Measurements from ENCODE around the gene GRID1. TPM values are rescaled to one million over a fixed set of nuclear protein-coding genes. Genes with fewer than 3 reads are reported as not detected.

Gene GRID1
- total RNA-seq, 1 experiment from 2014 or later = not detected

DNA sequence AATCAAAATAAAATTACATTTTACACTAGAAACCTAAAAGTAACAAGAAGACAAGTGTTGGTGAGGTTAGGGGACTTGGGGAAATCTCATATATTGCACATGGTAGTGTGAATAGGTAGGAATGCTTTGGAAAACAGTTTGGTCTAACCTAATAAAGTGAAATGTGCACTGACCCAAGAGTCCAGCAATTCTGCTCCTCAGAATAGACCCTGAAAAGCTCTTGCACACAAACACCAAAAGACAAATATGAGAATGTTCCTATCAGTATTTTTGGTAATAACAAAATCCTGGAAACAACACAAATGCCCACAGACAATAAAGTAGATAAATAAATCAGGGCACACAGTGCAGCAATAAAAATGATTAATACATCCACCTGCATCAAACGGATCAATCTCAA, 165.7 kb downstream of the GRID1 start:
- no TSS peak for BruUV-seq (replicated peaks)
- H3K27me3 Mint-ChIP-seq (ENCODE audit: unreplicated experiment) = peaks cover 64% of the 10 kb centered on the region
- no peaks in the 10 kb centered on the region for H3K36me3 Mint-ChIP-seq (ENCODE audit: insufficient read depth, unreplicated experiment)
- no peaks in the 10 kb centered on the region for H3K9me3 Mint-ChIP-seq (ENCODE audit: low read depth, unreplicated experiment)
- no peak overlapping the region for H3K4me3 Mint-ChIP-seq (ENCODE audit: low read depth, unreplicated experiment)
- intact Hi-C loops (cut with micrococcal nuclease; ENCODE audit: unreplicated experiment) = no loop called here
- CTCF ChIA-PET = no interaction called here
- no peak overlapping the region for H3K27ac Mint-ChIP-seq (ENCODE audit: unreplicated experiment)
- TF ChIP-seq, protein P1, sequence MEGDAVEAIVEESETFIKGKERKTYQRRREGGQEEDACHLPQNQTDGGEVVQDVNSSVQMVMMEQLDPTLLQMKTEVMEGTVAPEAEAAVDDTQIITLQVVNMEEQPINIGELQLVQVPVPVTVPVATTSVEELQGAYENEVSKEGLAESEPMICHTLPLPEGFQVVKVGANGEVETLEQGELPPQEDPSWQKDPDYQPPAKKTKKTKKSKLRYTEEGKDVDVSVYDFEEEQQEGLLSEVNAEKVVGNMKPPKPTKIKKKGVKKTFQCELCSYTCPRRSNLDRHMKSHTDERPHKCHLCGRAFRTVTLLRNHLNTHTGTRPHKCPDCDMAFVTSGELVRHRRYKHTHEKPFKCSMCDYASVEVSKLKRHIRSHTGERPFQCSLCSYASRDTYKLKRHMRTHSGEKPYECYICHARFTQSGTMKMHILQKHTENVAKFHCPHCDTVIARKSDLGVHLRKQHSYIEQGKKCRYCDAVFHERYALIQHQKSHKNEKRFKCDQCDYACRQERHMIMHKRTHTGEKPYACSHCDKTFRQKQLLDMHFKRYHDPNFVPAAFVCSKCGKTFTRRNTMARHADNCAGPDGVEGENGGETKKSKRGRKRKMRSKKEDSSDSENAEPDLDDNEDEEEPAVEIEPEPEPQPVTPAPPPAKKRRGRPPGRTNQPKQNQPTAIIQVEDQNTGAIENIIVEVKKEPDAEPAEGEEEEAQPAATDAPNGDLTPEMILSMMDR (IDR thresholded peaks at IDR 0.05; ENCODE audit: unreplicated experiment) = no peak
- DNase-seq = no peak
- H3K4me1 Mint-ChIP-seq (ENCODE audit: low read depth, unreplicated experiment) = peaks cover 2% of the 10 kb centered on the region

DNA sequence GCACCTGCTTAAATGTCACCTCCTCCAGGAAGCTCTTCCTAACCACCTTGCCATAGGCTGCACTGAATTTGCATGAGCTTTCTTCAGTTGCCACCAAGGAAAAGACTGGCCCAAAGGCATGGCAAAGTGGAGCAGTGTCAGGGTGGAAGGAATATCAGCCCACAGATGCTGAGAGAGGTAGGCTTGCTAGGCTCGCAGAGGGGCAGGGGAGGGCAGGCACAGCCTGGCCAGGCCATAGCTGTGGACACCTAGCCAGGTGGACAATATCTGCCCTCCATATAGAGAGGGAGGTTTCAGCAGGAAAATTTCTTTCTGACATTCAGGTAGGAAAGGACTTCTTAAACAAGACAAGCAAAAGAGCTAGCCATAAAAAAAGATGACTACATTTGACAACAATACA, 166.3 kb downstream of the GRID1 start:
- intact Hi-C loops (cut with micrococcal nuclease; ENCODE audit: unreplicated experiment) = no loop called here
- no peaks in the 10 kb centered on the region for H3K9me3 Mint-ChIP-seq (ENCODE audit: low read depth, unreplicated experiment)
- BruUV-seq (replicated peaks) = no TSS peak
- TF ChIP-seq, protein P1 (IDR thresholded peaks at IDR 0.05; ENCODE audit: unreplicated experiment) = no peak
- no peaks in the 10 kb centered on the region for H3K4me1 Mint-ChIP-seq (ENCODE audit: low read depth, unreplicated experiment)
- no peak overlapping the region for H3K4me3 Mint-ChIP-seq (ENCODE audit: low read depth, unreplicated experiment)
- no peak overlapping the region for H3K27ac Mint-ChIP-seq (ENCODE audit: unreplicated experiment)
- H3K36me3 Mint-ChIP-seq (ENCODE audit: insufficient read depth, unreplicated experiment) = no peaks in the 10 kb centered on the region
- DNase-seq = no peak
- CTCF ChIA-PET = no interaction called here
- H3K27me3 Mint-ChIP-seq (ENCODE audit: unreplicated experiment) = peaks cover 70% of the 10 kb centered on the region

DNA sequence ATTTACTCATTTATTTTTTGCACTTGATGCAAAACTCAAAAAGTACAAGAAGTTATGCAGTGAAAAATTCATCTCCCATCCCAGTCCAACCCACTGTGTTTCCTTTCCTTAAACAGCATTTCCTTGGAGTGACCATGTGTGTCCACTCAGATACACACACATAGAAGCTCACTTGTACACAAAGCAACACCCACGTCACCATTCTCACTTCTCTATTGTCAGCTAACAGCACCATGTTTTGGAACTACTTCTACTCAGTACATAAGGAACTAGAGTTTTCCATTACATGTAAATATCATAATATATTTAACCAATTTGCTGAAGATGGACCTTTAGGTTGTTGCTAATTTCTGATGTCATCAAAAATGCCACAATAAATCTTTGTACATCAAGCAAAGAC, 167.6 kb downstream of the GRID1 start:
- BruUV-seq (replicated peaks) = no TSS peak
- CTCF ChIA-PET = no interaction called here
- intact Hi-C loops (cut with micrococcal nuclease; ENCODE audit: unreplicated experiment) = no loop called here

DNA sequence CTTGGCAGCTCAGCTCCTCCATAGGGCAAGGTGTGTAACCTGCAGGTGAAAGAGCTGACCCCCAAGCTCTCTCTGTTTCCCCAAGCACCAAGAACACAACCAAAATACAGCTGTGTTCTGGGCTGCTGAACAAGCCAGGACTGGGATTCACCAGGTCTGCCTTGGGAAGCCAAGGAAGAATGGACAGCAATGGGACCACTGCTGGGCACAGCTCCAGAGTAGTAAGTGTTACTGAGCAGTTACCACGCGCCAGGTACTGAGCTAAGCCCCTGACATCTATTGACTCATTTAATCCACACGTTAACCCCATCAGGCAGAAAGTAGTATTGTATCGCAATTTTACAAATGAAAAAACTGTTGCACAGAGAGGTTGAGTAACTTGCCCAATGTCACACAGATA, 168.3 kb downstream of the GRID1 start:
- TF ChIP-seq, protein P1 (IDR thresholded peaks at IDR 0.05; ENCODE audit: unreplicated experiment) = no peak
- Mint-ChIP-seq H3K36me3 (ENCODE audit: insufficient read depth, unreplicated experiment) (no peaks in the 10 kb centered on the region), H3K27me3 (ENCODE audit: unreplicated experiment) (peaks cover 90% of the 10 kb centered on the region), H3K4me3 (ENCODE audit: low read depth, unreplicated experiment) (no peak overlapping the region), H3K27ac (ENCODE audit: unreplicated experiment) (no peak overlapping the region), H3K9me3 (ENCODE audit: low read depth, unreplicated experiment) (no peaks in the 10 kb centered on the region), H3K4me1 (ENCODE audit: low read depth, unreplicated experiment) (no peaks in the 10 kb centered on the region)
- no peak for DNase-seq
- BruUV-seq (replicated peaks) = no TSS peak
- intact Hi-C loops (cut with micrococcal nuclease; ENCODE audit: unreplicated experiment) = no loop called here
- CTCF ChIA-PET = no interaction called here

More for the DNA sequence above, 167.6 kb downstream of the GRID1 start:
- Mint-ChIP-seq H3K27ac (ENCODE audit: unreplicated experiment) (no peak overlapping the region), H3K27me3 (ENCODE audit: unreplicated experiment) (peaks cover 82% of the 10 kb centered on the region), H3K4me1 (ENCODE audit: low read depth, unreplicated experiment) (no peaks in the 10 kb centered on the region), H3K36me3 (ENCODE audit: insufficient read depth, unreplicated experiment) (no peaks in the 10 kb centered on the region), H3K9me3 (ENCODE audit: low read depth, unreplicated experiment) (no peaks in the 10 kb centered on the region), H3K4me3 (ENCODE audit: low read depth, unreplicated experiment) (no peak overlapping the region)
- TF ChIP-seq, protein P1 (IDR thresholded peaks at IDR 0.05; ENCODE audit: unreplicated experiment) = no peak
- DNase-seq = no peak
